ENCODE measurements around the gene CTNNBIP1. TPM values are rescaled to one million over a fixed set of nuclear protein-coding genes. Genes with fewer than 3 reads are reported as not detected.

CTNNBIP1 gene
- total and polyA plus RNA-seq, 8 donors, result 12.3 to 49.8 (median 35.2) TPM

DNA sequence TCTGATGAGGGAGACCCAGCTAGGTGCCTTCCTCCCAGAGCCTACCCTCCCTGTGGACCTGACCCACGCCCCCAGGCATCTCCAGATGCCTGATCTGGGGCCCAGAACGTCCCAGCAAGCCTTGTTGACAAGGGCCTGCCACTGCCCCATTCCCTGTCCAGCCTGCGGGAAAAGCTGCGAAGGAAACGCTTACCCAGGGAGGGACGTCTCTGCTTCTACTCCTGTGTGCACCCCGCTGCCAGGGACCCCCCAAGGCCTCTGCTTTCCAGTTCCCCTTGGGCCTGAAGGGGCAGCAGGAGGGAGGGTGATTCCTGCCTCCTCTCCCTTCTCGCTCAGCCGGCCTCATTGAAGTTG, 74.7 kb downstream of the CTNNBIP1 start:
- TF ChIP-seq EP300 (IDR thresholded peaks at IDR 0.05), result no peak
- no peak for TF ChIP-seq POLR2A (IDR thresholded peaks at IDR 0.05)
- TF ChIP-seq, protein P1, sequence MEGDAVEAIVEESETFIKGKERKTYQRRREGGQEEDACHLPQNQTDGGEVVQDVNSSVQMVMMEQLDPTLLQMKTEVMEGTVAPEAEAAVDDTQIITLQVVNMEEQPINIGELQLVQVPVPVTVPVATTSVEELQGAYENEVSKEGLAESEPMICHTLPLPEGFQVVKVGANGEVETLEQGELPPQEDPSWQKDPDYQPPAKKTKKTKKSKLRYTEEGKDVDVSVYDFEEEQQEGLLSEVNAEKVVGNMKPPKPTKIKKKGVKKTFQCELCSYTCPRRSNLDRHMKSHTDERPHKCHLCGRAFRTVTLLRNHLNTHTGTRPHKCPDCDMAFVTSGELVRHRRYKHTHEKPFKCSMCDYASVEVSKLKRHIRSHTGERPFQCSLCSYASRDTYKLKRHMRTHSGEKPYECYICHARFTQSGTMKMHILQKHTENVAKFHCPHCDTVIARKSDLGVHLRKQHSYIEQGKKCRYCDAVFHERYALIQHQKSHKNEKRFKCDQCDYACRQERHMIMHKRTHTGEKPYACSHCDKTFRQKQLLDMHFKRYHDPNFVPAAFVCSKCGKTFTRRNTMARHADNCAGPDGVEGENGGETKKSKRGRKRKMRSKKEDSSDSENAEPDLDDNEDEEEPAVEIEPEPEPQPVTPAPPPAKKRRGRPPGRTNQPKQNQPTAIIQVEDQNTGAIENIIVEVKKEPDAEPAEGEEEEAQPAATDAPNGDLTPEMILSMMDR (IDR thresholded peaks at IDR 0.05), result no peak
- TF ChIP-seq POLR2AphosphoS5 (IDR thresholded peaks at IDR 0.05), result no peak
- DNase-seq, result no peak
- H3K27me3 ChIP-seq, result no peaks in the 10 kb centered on the region
- H3K9me3 ChIP-seq, result no peaks in the 10 kb centered on the region
- no peak overlapping the region for H3K27ac ChIP-seq
- no peaks in the 10 kb centered on the region for H3K36me3 ChIP-seq
- 46 to 62% (median 57%) methylated on average over 9 of the region's 9 CpGs for WGBS, 5 donors
- intact Hi-C loops (cut with DNase I; ENCODE audit: low total_unique reads), result no loop called here
- H3K4me1 ChIP-seq, result peaks cover 0 to 15% (median 11%) of the 10 kb centered on the region in 4 donors
- no peak overlapping the region for H3K4me3 ChIP-seq

DNA sequence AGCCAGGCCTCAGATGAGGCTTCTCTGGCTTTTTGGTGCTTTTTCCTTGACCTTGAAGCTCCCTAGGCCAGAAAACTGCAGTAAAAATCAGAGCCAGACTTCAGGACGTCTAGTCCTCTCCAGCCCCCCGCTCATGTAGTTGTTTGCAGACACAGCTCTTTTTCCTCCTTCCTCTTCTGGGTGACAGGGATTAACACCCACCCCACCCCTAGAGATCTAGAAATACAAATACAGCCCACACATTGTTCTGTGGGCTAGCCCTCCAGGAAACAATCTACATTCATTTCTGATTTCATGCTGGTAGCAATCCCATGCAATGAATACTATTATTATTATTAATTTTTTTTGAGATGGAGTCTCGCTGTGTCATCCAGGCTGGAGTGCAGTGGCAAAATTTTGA, 76.4 kb downstream of the CTNNBIP1 start:
- H3K36me3 ChIP-seq, result no peaks in the 10 kb centered on the region
- TF ChIP-seq EP300 (IDR thresholded peaks at IDR 0.05), result no peak
- no peak for TF ChIP-seq POLR2A (IDR thresholded peaks at IDR 0.05)
- TF ChIP-seq, protein P1 (IDR thresholded peaks at IDR 0.05), result no peak
- no peak for TF ChIP-seq POLR2AphosphoS5 (IDR thresholded peaks at IDR 0.05)
- intact Hi-C loops (cut with DNase I; ENCODE audit: low total_unique reads), result no loop called here
- no peak overlapping the region for H3K4me3 ChIP-seq
- H3K9me3 ChIP-seq, result no peaks in the 10 kb centered on the region
- WGBS, 5 donors, result 74 to 90% (median 84%) methylated on average over 3 of the region's 3 CpGs
- H3K4me1 ChIP-seq, result peaks cover 0 to 15% (median 11%) of the 10 kb centered on the region in 4 donors
- DNase-seq, result no peak
- no peaks in the 10 kb centered on the region for H3K27me3 ChIP-seq
- no peak overlapping the region for H3K27ac ChIP-seq

DNA sequence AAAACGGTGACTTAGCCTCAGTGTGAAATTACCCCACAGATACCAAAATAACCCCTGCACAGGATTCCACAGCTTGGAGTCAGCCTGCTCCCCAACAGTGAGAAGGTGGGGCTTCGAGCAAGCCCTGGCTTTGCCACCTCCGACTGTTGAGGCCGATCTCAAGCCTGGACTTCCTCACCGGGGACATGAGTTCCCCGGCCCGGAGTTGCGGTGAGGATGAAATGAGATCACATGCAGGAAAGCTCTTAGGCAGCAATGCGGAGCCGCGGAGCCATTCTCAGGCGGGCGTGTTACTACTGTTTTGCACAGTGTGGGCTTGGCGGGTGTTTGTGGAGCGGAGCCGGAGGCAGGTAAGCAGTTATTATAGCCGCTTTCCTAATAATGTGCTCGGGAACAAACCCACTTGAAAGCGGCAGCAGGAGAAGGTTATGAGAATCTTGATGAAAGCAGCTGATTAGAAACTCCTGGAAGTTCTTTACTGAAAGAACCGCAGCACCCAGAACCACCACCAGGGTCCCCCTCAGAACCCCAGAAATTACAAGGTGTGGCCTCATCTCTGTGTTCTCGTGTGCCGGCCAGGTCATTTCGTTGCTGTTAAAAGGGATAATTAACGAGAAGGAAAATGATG, 82.4 kb downstream of the CTNNBIP1 start:
- intact Hi-C loops (cut with DNase I; ENCODE audit: low total_unique reads), result no loop called here
- H3K27me3 ChIP-seq, result no peaks in the 10 kb centered on the region
- H3K4me1 ChIP-seq, result peaks cover 20 to 28% (median 25%) of the 10 kb centered on the region in 4 donors
- no peak for DNase-seq
- H3K27ac ChIP-seq, result no peak overlapping the region
- no peaks in the 10 kb centered on the region for H3K9me3 ChIP-seq
- TF ChIP-seq, protein P1 (IDR thresholded peaks at IDR 0.05), result peak in 1 of 7 experiments; percentile 7
- TF ChIP-seq POLR2A (IDR thresholded peaks at IDR 0.05), result no peak
- no peak overlapping the region for H3K4me3 ChIP-seq
- H3K36me3 ChIP-seq, result no peaks in the 10 kb centered on the region
- WGBS, 5 donors, result 68 to 78% (median 73%) methylated on average over 24 of the region's 24 CpGs

DNA sequence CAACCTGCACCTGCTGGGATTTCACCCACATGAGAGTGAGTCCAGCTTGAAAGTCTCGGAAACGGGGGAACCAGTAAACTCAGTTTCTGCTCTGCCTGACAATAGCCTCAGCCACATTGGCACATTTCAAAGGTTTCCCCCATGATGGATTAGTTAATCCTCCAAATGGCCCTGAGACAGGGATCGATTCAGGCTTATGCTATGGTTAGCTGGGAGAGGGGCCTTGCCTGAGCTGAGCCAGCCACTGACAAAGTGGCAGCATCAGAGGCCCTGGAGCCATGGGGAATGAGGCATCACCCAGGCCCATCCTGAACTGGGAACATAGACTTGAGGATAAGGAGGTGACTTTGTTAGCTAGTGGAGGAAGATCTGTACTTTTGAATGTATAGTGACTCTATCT, 83.5 kb downstream of the CTNNBIP1 start:
- Histone ChIP-seq H3K4me3 (no peak overlapping the region), H3K4me1 (peaks cover 30 to 38% (median 35%) of the 10 kb centered on the region in 4 donors), H3K27me3 (no peaks in the 10 kb centered on the region), H3K9me3 (no peaks in the 10 kb centered on the region), H3K36me3 (no peaks in the 10 kb centered on the region), H3K27ac (peak overlapping the region in 1 of 5 donors; percentile 91)
- no peak for DNase-seq
- intact Hi-C loops (cut with DNase I; ENCODE audit: low total_unique reads), result no loop called here
- TF ChIP-seq POLR2A (IDR thresholded peaks at IDR 0.05), result no peak
- 82 to 95% (median 90%) methylated on average over 3 of the region's 3 CpGs for WGBS, 5 donors

DNA sequence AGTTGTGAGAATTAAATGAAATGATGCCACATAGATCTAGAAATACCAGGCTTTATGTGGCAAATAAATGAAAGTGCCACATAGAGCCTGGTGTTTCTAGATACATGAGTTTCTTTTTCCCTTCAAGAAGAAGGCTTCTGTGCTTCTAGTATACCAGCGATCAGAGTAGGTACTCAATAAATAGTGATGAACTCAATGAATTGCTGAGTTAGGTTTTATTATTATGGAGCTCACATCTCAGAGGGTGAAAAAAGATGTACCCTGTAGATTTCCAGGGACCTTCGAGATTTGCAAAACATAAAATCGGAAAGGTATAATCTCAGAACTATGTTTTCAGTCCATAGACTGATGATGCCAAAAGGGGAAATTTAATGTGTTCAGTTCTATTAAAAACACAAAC, 84.0 kb downstream of the CTNNBIP1 start:
- no peaks in the 10 kb centered on the region for H3K9me3 ChIP-seq
- TF ChIP-seq POLR2A (IDR thresholded peaks at IDR 0.05) (no peak), POLR2AphosphoS5 (IDR thresholded peaks at IDR 0.05) (no peak), EP300 (IDR thresholded peaks at IDR 0.05) (no peak)
- TF ChIP-seq, protein P1 (IDR thresholded peaks at IDR 0.05), result no peak
- no peaks in the 10 kb centered on the region for H3K36me3 ChIP-seq
- intact Hi-C loops (cut with DNase I; ENCODE audit: low total_unique reads), result no loop called here
- 80 to 91% (median 85%) methylated on average over 3 of the region's 3 CpGs for WGBS, 5 donors
- H3K27ac ChIP-seq, result peak overlapping the region in 4 of 5 donors; percentile 82 to 94 (median 92)
- no peak for DNase-seq
- H3K4me1 ChIP-seq, result peaks cover 30 to 42% (median 39%) of the 10 kb centered on the region in 4 donors
- no peaks in the 10 kb centered on the region for H3K27me3 ChIP-seq
- H3K4me3 ChIP-seq, result no peak overlapping the region
